Body of pancreas (tissue), 4 donors: ENCODE results near the gene PHPT1. TPM values are rescaled to one million over a fixed set of nuclear protein-coding genes. Genes with fewer than 3 reads are reported as not detected.

Experiments used
- ATAC-seq: fragments of 150-250 bp; one replicate; pipeline ENCODE4 v1.9.1; 2016
- DNase-seq, 4 donors: peaks; one replicate each; pipeline ENCODE4 v3.0.0-alpha.2; 2019
- H3K27ac ChIP-seq, 4 donors: fragments of 200-600 bp; sonication (generic); 1 replicate in 3 of 4; 2 replicates in 1 of 4; pipeline versions ENCODE4 v1.5.1 to v1.6.1; 2016 to 2019; ENCODE audit warnings: mild to moderate bottlenecking in 1 of 4, mixed read lengths in 1 of 4, moderate library complexity in 1 of 4
- H3K27me3 ChIP-seq, 2 donors: fragments of 200-600 bp; sonication (generic); one replicate each; pipeline ENCODE4 v1.6.0; 2016; ENCODE audit warnings: mild to moderate bottlenecking in 1 of 2
- H3K36me3 ChIP-seq, 2 donors: fragments of 200-600 bp; sonication (generic); replicated peaks in 1 of 2; 2 replicates each; pipeline ENCODE4 v1.5.1; 2016; ENCODE audit warnings: low read depth in 2 of 2; ENCODE audit not compliant: insufficient read depth in 1 of 2
- H3K4me1 ChIP-seq: fragments of 200-600 bp; sonication (generic); one replicate; pipeline ENCODE4 v1.6.0; 2016
- H3K4me3 ChIP-seq, 2 donors: fragments of 200-600 bp; sonication (generic); 1 replicate in 1 of 2; 2 replicates in 1 of 2; pipeline ENCODE4 v1.5.1; 2016 to 2019
- H3K9me3 ChIP-seq, 3 donors: fragments of 200-600 bp; sonication (generic); 1 replicate in 2 of 3; 2 replicates in 1 of 3; pipeline ENCODE4 v1.5.1; 2016
- CTCF ChIP-seq, 7 experiments: fragments of 450-650 bp in 4 of 7; fragments of 200-600 bp in 3 of 7; sonication (generic) in 3 of 7; IDR thresholded peaks; one replicate each; pipeline ENCODE4 v1.5.1; 2016 to 2019; ENCODE audit warnings: antibody characterized with exemption in 7 of 7
- POLR2A ChIP-seq, 3 donors: fragments of 450-650 bp; IDR thresholded peaks; one replicate each; pipeline ENCODE4 v1.6.1; 2016; ENCODE audit warnings: antibody characterized with exemption in 3 of 3, mild to moderate bottlenecking in 2 of 3
- WGBS, 2 donors: methylation state at CpG; one replicate each; pipeline ENCODE4 v1.1.5; 2017; 5-methylcytosine and 5-hydroxymethylcytosine counted together
- intact Hi-C: fragments of 100-400 bp; cut with DNase I; formaldehyde crosslinking; loops from one replicate; pipeline ENCODE4 v1.15.1; 2023
- total RNA-seq, 2 donors: library from RNA; depleted of rRNA; stranded (reverse); fragments of >200 nt; gene quantifications; one replicate each; pipeline ENCODE4 v1.1.0, GENCODE V29; 2016

PHPT1 gene
- total RNA-seq, 2 donors from 2014 or later: 60.6 to 65.6 TPM

GRCh38 chr9:136848393-136849037 is 694 bp upstream of the PHPT1 start:
- DNase-seq (peak in 3 of 4 donors; percentile 44 to 60 (median 47)), ATAC-seq (peak; percentile 17)
- no peaks in the 10 kb centered on the region for H3K36me3 ChIP-seq
- H3K9me3 ChIP-seq: no peaks in the 10 kb centered on the region
- peak overlapping the region; percentile 40 to 72 for H3K4me3 ChIP-seq
- WGBS, 2 donors: 0 to 1% methylated on average over 15 to 51 of the region's 53 CpGs
- H3K4me1 ChIP-seq: peaks cover 51% of the 10 kb centered on the region
- TF ChIP-seq CTCF (IDR thresholded peaks at IDR 0.05) (no peak), POLR2A (IDR thresholded peaks at IDR 0.05) (no peak)
- no peaks in the 10 kb centered on the region for H3K27me3 ChIP-seq
- intact Hi-C loops: no loop called here
- H3K27ac ChIP-seq: peak overlapping the region; percentile 84 to 91 (median 89)

GRCh38 chr9:136849960-136850865 is 1.0 kb downstream of the PHPT1 start:
- ATAC-seq: no peak
- Histone ChIP-seq H3K36me3 (no peaks in the 10 kb centered on the region), H3K27me3 (no peaks in the 10 kb centered on the region), H3K9me3 (no peaks in the 10 kb centered on the region), H3K4me3 (peak overlapping the region in 1 of 2 donors; percentile 38), H3K4me1 (peaks cover 43% of the 10 kb centered on the region), H3K27ac (peak overlapping the region; percentile 84 to 91 (median 89))
- 39 to 72% methylated on average over 8 to 40 of the region's 43 CpGs for WGBS, 2 donors
- TF ChIP-seq POLR2A (IDR thresholded peaks at IDR 0.05): no peak
- no peak for TF ChIP-seq CTCF (IDR thresholded peaks at IDR 0.05)
- DNase-seq: peak in 2 of 4 donors; percentile 28 to 50
- intact Hi-C loops: loop anchor here (10.0 kb wide), 1 partner anchor 95 kb away; the partner anchor contains the start of genes C8G and FBXW5

GRCh38 chr9:136850866-136851775 is 1.9 kb downstream of the PHPT1 start:
- peak in 2 of 4 donors; percentile 2 to 49 for DNase-seq
- intact Hi-C loops: loop anchor here (10.0 kb wide), 1 partner anchor 94 kb away; the partner anchor contains the start of genes C8G and FBXW5
- H3K9me3 ChIP-seq: no peaks in the 10 kb centered on the region
- H3K27ac ChIP-seq: peak overlapping the region; percentile 64 to 84 (median 66)
- peaks cover 45% of the 10 kb centered on the region for H3K4me1 ChIP-seq
- 63 to 67% methylated on average over 15 to 23 of the region's 23 CpGs for WGBS, 2 donors
- no peaks in the 10 kb centered on the region for H3K36me3 ChIP-seq
- no peak for ATAC-seq
- TF ChIP-seq POLR2A (IDR thresholded peaks at IDR 0.05): no peak
- no peak for TF ChIP-seq CTCF (IDR thresholded peaks at IDR 0.05)
- no peak overlapping the region for H3K4me3 ChIP-seq
- no peaks in the 10 kb centered on the region for H3K27me3 ChIP-seq

- ATAC-seq (no peak), DNase-seq (peak; percentile 68 to 86 (median 82))
- Histone ChIP-seq H3K9me3 (no peaks in the 10 kb centered on the region), H3K36me3 (no peaks in the 10 kb centered on the region), H3K27me3 (no peaks in the 10 kb centered on the region), H3K4me3 (no peak within 1 kb of the TSS), H3K27ac (peak within 1 kb of the TSS; percentile 9 to 66 (median 64)), H3K4me1 (peaks cover 45% of the 10 kb centered on the region)
- intact Hi-C loops: loop anchor here (10.0 kb wide), 1 partner anchor 93 kb away; the partner anchor contains the start of genes C8G and FBXW5
- TF ChIP-seq CTCF (IDR thresholded peaks at IDR 0.05) (no peak), POLR2A (IDR thresholded peaks at IDR 0.05) (no peak)
- WGBS, 2 donors: 42 to 80% methylated on average over 2 to 21 of the region's 23 CpGs
These were observed 2.9 kb downstream of the PHPT1 start, which contains the start of gene MAMDC4 for GRCh38 chr9:136851941-136852663. TSS of gene MAMDC4 (plus strand) at chr9:136852346. CDS start at chr9:136852417, 71 bp downstream.
